Epithelial cell of prostate (primary cell): ENCODE results near the gene IGF2BP1.
A peak's percentile ranks its signal among the peaks of the same experiment; 100 is the strongest.
"Not testable (repeated sequence)": the region's sequence is repeated elsewhere in the genome, so short reads cannot be mapped to it uniquely, and the experiment has no call there.

Experiments used
- DNase-seq: peaks from one replicate; pipeline ENCODE4 v3.0.0-alpha.2; 2011; ENCODE audit warnings: low read depth, low spot score
- H3K27ac ChIP-seq: fragments of 450-650 bp; 2 replicates; pipeline ENCODE4 v1.5.1; 2017; ENCODE audit warnings: mild to moderate bottlenecking

The IGF2BP1 gene

GRCh38 chr17:49016775-49017463, 19.7 kb downstream of the IGF2BP1 start:
- DNase-seq, result no peak
- no peak overlapping the region for H3K27ac ChIP-seq

- no peak overlapping the region for H3K27ac ChIP-seq
Observed at GRCh38 chr17:49018116-49018612, 21.0 kb downstream of the IGF2BP1 start.

GRCh38 chr17:49018748-49019147, 21.6 kb downstream of the IGF2BP1 start:
- H3K27ac ChIP-seq, result no peak overlapping the region
- no peak for DNase-seq

More at GRCh38 chr17:49018116-49018612, 21.0 kb downstream of the IGF2BP1 start:
- DNase-seq, result no peak

- no peak for DNase-seq
- H3K27ac ChIP-seq, result no peak overlapping the region
Observed at GRCh38 chr17:49020609-49021008, 23.4 kb downstream of the IGF2BP1 start.

- no peak overlapping the region for H3K27ac ChIP-seq
Observed at GRCh38 chr17:49021095-49021767, 24.0 kb downstream of the IGF2BP1 start.

GRCh38 chr17:49021768-49022103, 24.6 kb downstream of the IGF2BP1 start:
- DNase-seq, result no peak

More at GRCh38 chr17:49021095-49021767, 24.0 kb downstream of the IGF2BP1 start:
- no peak for DNase-seq

GRCh38 chr17:49022391-49022941, 25.3 kb downstream of the IGF2BP1 start:
- DNase-seq, result no peak

More at GRCh38 chr17:49021768-49022103, 24.6 kb downstream of the IGF2BP1 start:
- H3K27ac ChIP-seq, result no peak overlapping the region

GRCh38 chr17:49024523-49024922, 27.3 kb downstream of the IGF2BP1 start:
- DNase-seq, result no peak
- H3K27ac ChIP-seq, result no peak overlapping the region

More at GRCh38 chr17:49022391-49022941, 25.3 kb downstream of the IGF2BP1 start:
- H3K27ac ChIP-seq, result no peak overlapping the region

GRCh38 chr17:49026447-49026846, 29.3 kb downstream of the IGF2BP1 start:
- H3K27ac ChIP-seq, DNase-seq: not testable (repeated sequence)

- no peak for DNase-seq
- H3K27ac ChIP-seq, result no peak overlapping the region
Observed at GRCh38 chr17:49028271-49028670, 31.1 kb downstream of the IGF2BP1 start.

GRCh38 chr17:49029801-49030200, 32.6 kb downstream of the IGF2BP1 start:
- DNase-seq, result no peak
- no peak overlapping the region for H3K27ac ChIP-seq

GRCh38 chr17:49031965-49032928, 35.1 kb downstream of the IGF2BP1 start:
- peak; percentile 24 for DNase-seq
- no peak overlapping the region for H3K27ac ChIP-seq

GRCh38 chr17:49035470-49036269, 38.5 kb downstream of the IGF2BP1 start:
- DNase-seq, result no peak
- H3K27ac ChIP-seq, result no peak overlapping the region

- no peak overlapping the region for H3K27ac ChIP-seq
- DNase-seq, result no peak
Observed at GRCh38 chr17:49036270-49036626, 39.1 kb downstream of the IGF2BP1 start.

GRCh38 chr17:49038138-49038537, 41.0 kb downstream of the IGF2BP1 start:
- no peak overlapping the region for H3K27ac ChIP-seq
- DNase-seq, result no peak

- DNase-seq, result no peak
- no peak overlapping the region for H3K27ac ChIP-seq
Observed at GRCh38 chr17:49038544-49038943, 41.4 kb downstream of the IGF2BP1 start.

- H3K27ac ChIP-seq, DNase-seq: not testable (repeated sequence)
Observed at GRCh38 chr17:49039518-49039917, 42.3 kb downstream of the IGF2BP1 start.

GRCh38 chr17:49041527-49041926, 44.3 kb downstream of the IGF2BP1 start:
- no peak overlapping the region for H3K27ac ChIP-seq
- DNase-seq, result no peak

GRCh38 chr17:49045376-49045775, 48.2 kb downstream of the IGF2BP1 start:
- no peak for DNase-seq
- no peak overlapping the region for H3K27ac ChIP-seq
